HFF-Myc (cell line): ENCODE measurements around the gene GPR153.

Experiments used
- DNase-seq: peaks from one replicate; pipeline ENCODE4 v3.0.0-alpha.2; 2011; ENCODE audit warnings: low read depth; ENCODE audit errors: extremely low read depth
- H3K4me3 ChIP-seq: replicated peaks from 2 replicates; pipeline ENCODE4 v1.5.1; 2011; ENCODE audit warnings: low read depth, mild to moderate bottlenecking, control low read depth, low read length
- CTCF ChIP-seq: IDR thresholded peaks from 2 replicates; pipeline ENCODE4 v1.5.1; 2012; ENCODE audit warnings: mild to moderate bottlenecking, low read depth, low read length, control low read depth; ENCODE audit errors: missing control alignments

The GPR153 gene

DNA sequence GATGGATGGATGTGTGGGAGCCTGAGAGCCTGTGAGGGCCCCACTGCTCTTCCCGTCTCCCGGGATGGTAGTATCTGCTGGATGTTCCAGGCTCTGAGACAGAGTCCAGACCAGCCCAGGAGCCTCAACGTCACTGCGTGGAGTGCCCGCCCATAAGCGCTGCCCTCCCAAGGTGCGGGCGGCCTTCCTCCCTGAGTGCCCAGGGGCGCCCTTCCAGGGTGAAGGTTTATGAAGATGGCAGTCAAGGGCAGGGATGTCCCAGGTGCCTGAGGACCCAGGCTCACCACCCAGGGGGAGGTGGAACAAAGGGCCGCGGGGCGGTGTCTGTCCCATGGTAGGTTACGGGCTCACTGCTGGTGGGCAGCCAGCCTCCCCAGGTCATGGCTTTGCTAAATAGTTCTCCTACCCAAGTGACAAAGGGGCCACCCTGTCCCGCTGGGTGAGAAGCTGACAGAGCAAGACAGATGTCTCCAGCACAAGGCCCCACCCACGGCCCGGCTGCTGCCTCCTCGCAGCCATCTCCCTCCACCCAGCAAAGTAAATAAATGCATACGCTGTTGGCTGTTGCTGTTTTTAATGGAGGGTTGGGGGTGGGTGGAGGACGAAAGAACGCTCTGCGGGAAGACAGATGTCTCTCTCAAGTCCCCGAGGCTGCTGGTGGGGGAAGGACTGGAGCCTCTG is 9.0 kb upstream of the GPR153 start:
- no peak overlapping the region for H3K4me3 ChIP-seq
- no peak for DNase-seq
- no peak for TF ChIP-seq CTCF

- no peak overlapping the region for H3K4me3 ChIP-seq
- DNase-seq, result no peak
- no peak for TF ChIP-seq CTCF
Observed at GRCh38 chr1:6269296-6269695, 8.4 kb upstream of the GPR153 start.

GRCh38 chr1:6268415-6268814 is 7.5 kb upstream of the GPR153 start:
- no peak for DNase-seq
- no peak overlapping the region for H3K4me3 ChIP-seq
- TF ChIP-seq CTCF, result no peak

GRCh38 chr1:6267686-6268322 is 6.9 kb upstream of the GPR153 start:
- TF ChIP-seq CTCF, result no peak
- H3K4me3 ChIP-seq, result no peak overlapping the region
- no peak for DNase-seq

DNA sequence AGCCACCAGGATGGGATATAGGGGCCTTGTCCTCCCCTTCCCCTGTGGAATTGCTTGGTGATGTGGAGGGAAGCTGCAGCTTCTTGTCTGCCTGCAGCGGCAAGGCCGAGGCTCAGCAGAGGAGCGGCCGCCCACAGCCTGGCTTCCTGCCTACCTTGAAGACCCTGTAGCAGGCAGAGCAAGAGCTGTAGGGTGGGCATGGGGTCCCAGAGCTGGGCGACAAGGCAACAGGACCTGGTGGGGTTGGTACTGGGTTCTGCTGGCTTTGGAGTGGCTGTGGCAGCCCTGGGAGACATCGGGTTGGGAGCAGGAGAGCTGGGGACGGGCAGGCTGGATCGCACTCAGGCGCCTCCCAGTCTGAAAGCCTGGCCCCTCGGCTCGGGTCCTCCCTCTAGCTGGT is 5.7 kb upstream of the GPR153 start:
- H3K4me3 ChIP-seq, result no peak overlapping the region
- no peak for TF ChIP-seq CTCF
- no peak for DNase-seq

- DNase-seq, result no peak
- no peak for TF ChIP-seq CTCF
- no peak overlapping the region for H3K4me3 ChIP-seq
Observed at GRCh38 chr1:6265151-6265550, 4.3 kb upstream of the GPR153 start.

- no peak for DNase-seq
- no peak overlapping the region for H3K4me3 ChIP-seq
- TF ChIP-seq CTCF, result no peak
Observed at GRCh38 chr1:6263716-6264115, 2.8 kb upstream of the GPR153 start.
